WERI-Rb-1 (cell line): ENCODE results near the gene DZANK1.
A peak's percentile ranks its signal among the peaks of the same experiment; 100 is the strongest.
"Not testable (repeated sequence)": the region's sequence is repeated elsewhere in the genome, so short reads cannot be mapped to it uniquely, and the experiment has no call there.

Source experiments
- DNase-seq: peaks from one replicate; pipeline ENCODE4 v3.0.0-alpha.2; 2020
- H3K27ac ChIP-seq: fragments of 250-450 bp; sonication (Bioruptor Pico); 2 replicates; pipeline ENCODE4 v1.5.1; 2020; ENCODE audit warnings: mild to moderate bottlenecking, moderate library complexity
- H3K27me3 ChIP-seq: fragments of 250-450 bp; sonication (Bioruptor Pico); 2 replicates; pipeline ENCODE4 v1.5.1; 2021; ENCODE audit warnings: mild to moderate bottlenecking, low read depth, moderate library complexity; ENCODE audit not compliant: insufficient read depth, severe bottlenecking
- H3K36me3 ChIP-seq: fragments of 250-450 bp; sonication (Bioruptor Pico); 2 replicates; pipeline ENCODE4 v1.5.1; 2020; ENCODE audit warnings: mild to moderate bottlenecking, moderate library complexity
- H3K4me3 ChIP-seq: 2 replicates; pipeline ENCODE4 v1.5.1; 2011; ENCODE audit warnings: low read depth, mild to moderate bottlenecking, control low read depth, low read length
- H3K9me3 ChIP-seq: fragments of 250-450 bp; sonication (Bioruptor Pico); 2 replicates; pipeline ENCODE4 v1.5.1; 2021; ENCODE audit warnings: mild to moderate bottlenecking, moderate library complexity; ENCODE audit not compliant: severe bottlenecking
- TF ChIP-seq, protein P1 (sequence below): IDR thresholded peaks from 2 replicates; pipeline ENCODE4 v1.5.1; 2011; ENCODE audit warnings: low read depth, mild to moderate bottlenecking, control low read depth, inconsistent platforms, low read length

The DZANK1 gene

DNA sequence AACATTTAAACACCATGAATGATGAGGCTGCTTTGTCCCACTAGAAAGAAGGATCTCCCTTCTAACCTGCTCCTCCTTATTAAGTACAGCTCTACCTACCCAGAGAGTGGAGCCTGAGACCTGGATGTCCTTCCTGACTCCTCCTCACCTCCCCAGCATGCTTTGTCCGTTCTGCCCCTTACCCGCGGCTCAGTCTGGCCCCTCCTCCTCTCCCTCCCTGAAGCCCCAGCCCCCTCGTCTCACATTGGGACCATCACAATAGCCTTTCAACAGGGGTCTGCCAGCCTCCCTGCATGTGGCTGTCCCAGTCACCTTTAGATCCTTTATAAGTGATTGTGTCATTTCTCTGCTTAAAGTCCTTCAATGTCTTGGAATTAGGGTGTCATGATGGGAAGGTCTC, 72.5 kb downstream of the DZANK1 start:
- Histone ChIP-seq H3K36me3 (no peaks in the 10 kb centered on the region), H3K27ac (no peak overlapping the region), H3K4me3 (no peak overlapping the region), H3K9me3 (no peaks in the 10 kb centered on the region), H3K27me3 (no peaks in the 10 kb centered on the region)
- TF ChIP-seq, protein P1, sequence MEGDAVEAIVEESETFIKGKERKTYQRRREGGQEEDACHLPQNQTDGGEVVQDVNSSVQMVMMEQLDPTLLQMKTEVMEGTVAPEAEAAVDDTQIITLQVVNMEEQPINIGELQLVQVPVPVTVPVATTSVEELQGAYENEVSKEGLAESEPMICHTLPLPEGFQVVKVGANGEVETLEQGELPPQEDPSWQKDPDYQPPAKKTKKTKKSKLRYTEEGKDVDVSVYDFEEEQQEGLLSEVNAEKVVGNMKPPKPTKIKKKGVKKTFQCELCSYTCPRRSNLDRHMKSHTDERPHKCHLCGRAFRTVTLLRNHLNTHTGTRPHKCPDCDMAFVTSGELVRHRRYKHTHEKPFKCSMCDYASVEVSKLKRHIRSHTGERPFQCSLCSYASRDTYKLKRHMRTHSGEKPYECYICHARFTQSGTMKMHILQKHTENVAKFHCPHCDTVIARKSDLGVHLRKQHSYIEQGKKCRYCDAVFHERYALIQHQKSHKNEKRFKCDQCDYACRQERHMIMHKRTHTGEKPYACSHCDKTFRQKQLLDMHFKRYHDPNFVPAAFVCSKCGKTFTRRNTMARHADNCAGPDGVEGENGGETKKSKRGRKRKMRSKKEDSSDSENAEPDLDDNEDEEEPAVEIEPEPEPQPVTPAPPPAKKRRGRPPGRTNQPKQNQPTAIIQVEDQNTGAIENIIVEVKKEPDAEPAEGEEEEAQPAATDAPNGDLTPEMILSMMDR: no peak
- DNase-seq: no peak

DNA sequence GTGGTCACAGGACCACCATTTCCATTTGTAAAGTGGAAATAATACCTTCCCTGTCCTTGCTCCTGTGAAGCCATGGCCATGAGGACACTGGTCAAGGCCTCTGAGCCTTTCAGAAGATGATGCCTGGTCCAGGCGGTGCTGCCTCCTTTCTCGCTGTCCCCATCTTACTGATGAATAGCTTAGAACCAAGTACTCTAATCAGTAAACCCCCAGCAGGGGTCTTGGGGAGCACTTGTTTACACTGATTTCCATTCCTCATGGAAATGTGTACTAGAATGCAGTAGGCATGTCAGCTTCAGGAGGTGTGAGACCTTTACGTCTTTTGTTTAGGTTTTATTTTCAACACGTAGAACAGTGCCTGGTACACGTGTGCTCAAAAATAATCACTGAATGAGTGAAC, 75.1 kb downstream of the DZANK1 start:
- Histone ChIP-seq H3K36me3 (no peaks in the 10 kb centered on the region), H3K4me3 (no peak overlapping the region), H3K9me3 (no peaks in the 10 kb centered on the region), H3K27ac (no peak overlapping the region), H3K27me3 (no peaks in the 10 kb centered on the region)
- no peak for DNase-seq
- TF ChIP-seq, protein P1: no peak

DNA sequence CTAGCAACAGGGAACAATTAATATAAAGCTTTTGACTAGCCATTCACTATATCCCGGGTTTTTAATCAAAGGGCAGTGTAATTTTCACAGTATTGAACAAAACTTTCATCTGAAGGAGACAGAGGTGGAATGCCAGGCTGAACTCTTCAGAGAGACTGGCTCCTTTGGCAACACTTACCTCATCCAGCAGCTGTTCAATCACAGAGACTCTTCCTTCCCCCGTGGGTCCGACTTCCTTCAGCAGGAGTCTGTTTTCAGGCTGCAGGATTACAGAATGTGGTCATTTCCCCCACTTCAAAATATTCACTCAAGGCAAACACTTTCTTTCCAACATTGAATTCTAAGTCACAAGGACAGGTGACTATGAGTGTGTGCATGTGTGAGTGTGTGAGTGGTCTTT, 76.6 kb downstream of the DZANK1 start:
- TF ChIP-seq, protein P1: no peak
- H3K27ac ChIP-seq: no peak overlapping the region
- no peak for DNase-seq
- no peaks in the 10 kb centered on the region for H3K27me3 ChIP-seq
- H3K4me3 ChIP-seq: no peak overlapping the region
- H3K36me3 ChIP-seq: no peaks in the 10 kb centered on the region
- H3K9me3 ChIP-seq: no peaks in the 10 kb centered on the region

DNA sequence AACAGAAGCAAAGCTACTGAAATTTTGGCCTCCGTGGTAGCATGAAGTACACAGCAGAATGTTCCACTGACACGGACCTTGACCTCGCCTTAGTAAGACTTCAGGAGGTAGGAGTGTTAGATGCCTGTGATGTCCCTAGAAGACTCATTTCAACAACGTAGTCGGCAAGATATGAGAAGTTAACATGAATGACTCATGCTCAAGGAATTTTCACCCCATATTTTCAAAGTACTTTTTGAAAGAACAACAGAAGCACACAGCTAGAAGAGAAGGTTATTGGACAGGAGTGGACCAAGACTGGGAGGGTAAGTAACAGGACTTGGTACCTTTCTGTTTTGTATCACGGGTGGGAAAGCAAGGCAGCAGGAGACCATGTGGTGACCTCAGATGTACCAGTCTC, 78.0 kb downstream of the DZANK1 start:
- TF ChIP-seq, protein P1: no peak
- H3K36me3 ChIP-seq: no peaks in the 10 kb centered on the region
- no peak overlapping the region for H3K4me3 ChIP-seq
- no peaks in the 10 kb centered on the region for H3K27me3 ChIP-seq
- H3K9me3 ChIP-seq: no peaks in the 10 kb centered on the region
- H3K27ac ChIP-seq: no peak overlapping the region
- DNase-seq: no peak

DNA sequence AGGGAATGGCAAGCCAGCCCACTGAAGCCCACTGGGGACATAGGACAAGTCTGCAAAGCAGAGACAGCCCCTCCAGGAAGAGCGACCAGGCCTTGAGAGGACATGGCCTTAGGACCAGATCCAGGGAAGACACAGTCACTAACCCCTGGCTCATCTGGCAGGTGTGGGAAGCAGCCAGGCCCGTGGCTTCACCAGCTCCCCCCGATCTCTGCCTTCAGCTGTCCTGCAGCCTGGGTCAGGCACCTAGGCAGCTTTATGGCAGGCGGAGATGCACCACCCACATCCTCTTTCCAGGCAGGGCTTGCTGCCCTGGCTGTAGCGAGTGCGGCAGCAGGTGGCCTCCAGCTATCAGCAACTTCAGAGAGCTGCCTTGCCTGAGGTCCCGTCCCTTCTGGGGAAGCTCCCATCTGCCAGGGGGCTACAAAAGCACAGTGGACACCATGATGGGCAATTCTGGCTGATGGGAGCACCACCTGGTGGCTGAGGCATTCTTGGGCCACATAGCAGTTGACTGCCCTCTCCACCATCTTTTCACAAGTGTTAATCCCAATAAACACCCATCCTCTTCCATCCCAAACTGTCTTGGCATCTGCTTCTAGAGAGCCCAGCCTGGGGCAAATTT, 85.8 kb downstream of the DZANK1 start:
- Histone ChIP-seq H3K27me3 (no peaks in the 10 kb centered on the region), H3K9me3 (no peaks in the 10 kb centered on the region), H3K4me3 (no peak overlapping the region), H3K36me3 (no peaks in the 10 kb centered on the region), H3K27ac (no peak overlapping the region)
- TF ChIP-seq, protein P1: peak; percentile 51
- peak; percentile 18 for DNase-seq

DNA sequence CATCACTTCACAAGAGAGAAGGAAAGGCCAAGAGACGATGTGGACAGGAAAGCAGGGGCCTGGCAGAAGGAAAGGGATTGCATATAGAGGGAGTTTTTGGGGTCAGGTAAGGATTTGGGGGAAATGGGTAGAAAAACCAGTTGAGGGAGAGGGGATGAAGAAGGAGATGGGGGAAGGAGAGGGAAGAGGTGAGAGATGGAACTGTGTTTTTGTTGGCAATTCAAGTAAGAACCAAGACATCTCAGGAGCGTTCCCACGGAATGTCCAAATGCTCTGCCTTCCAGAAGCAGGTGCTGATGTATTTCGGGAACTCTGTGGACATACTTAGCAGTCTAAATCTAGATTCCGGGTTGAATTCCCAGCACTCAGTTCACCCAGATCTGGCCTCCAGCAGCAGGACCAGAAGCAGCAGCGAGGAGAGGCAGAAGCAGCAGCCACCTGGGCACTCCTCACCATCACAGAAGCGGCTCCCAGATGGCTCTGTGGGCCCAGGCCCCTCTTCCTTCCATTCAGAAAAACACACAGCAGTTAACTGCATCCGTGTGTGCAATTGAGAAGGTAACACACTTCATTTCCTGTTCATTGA, 88.8 kb downstream of the DZANK1 start:
- H3K27ac ChIP-seq: no peak overlapping the region
- DNase-seq: no peak
- no peaks in the 10 kb centered on the region for H3K27me3 ChIP-seq
- TF ChIP-seq, protein P1: no peak
- H3K36me3 ChIP-seq: no peaks in the 10 kb centered on the region
- no peak overlapping the region for H3K4me3 ChIP-seq
- no peaks in the 10 kb centered on the region for H3K9me3 ChIP-seq

DNA sequence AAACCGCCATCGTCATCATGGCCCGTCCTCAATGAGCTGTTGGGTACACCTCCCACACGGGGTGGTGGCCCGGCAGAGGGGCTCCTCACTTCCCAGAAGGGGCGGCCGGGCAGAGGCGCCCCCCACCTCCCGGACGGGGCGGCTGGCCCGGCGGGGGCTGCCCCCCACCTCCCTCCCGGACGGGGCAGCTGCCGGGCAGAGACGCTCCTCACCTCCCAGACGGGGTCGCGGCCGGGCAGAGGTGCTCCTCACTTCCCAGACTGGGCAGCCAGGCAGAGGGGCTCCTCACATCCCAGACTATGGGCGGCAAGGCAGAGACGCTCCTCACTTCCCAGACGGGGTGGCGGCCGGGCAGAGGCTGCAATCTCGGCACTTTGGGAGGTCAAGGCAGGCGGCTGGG, 91.3 kb downstream of the DZANK1 start:
- not testable (repeated sequence) for H3K27ac ChIP-seq, H3K9me3 ChIP-seq, DNase-seq

More for the DNA sequence above, 91.3 kb downstream of the DZANK1 start:
- H3K4me3 ChIP-seq, H3K36me3 ChIP-seq, H3K27me3 ChIP-seq: not testable (repeated sequence)
